NCI-H146 treated with DMSO at 0.1 percent for 48 hours (cell line): ENCODE data around the gene EEF1B2.
"Not testable (repeated sequence)": the region's sequence is repeated elsewhere in the genome, so short reads cannot be mapped to it uniquely, and the experiment has no call there.

ENCODE experiments used
- DNase-seq: peaks from one replicate; lab custom pipeline; 2025; ENCODE audit not compliant: unreplicated experiment; lab: John Stamatoyannopoulos, UW

The EEF1B2 gene

GRCh38 chr2:206159346-206160124 lies at the start of gene EEF1B2, which contains the start of gene NDUFS1:
TSS of gene EEF1B2 (plus strand) at chr2:206159895. CDS start at chr2:206159980, 85 bp downstream.
TSS of gene NDUFS1 (minus strand) at chr2:206159444. CDS start at chr2:206153678, 5,766 bp downstream.
- peak; percentile 86 for DNase-seq

- DNase-seq = no peak
Observed at GRCh38 chr2:206112108-206112507, 47.6 kb upstream of the EEF1B2 start.

GRCh38 chr2:206112846-206113547 lies 46.7 kb upstream of the EEF1B2 start:
- DNase-seq = no peak

GRCh38 chr2:206115026-206115578 lies 44.6 kb upstream of the EEF1B2 start:
- DNase-seq = no peak

GRCh38 chr2:206116278-206116677 lies 43.4 kb upstream of the EEF1B2 start:
- DNase-seq = no peak

- not testable (repeated sequence) for DNase-seq
Observed at GRCh38 chr2:206122569-206122968, 37.1 kb upstream of the EEF1B2 start.

- DNase-seq = no peak
Observed at GRCh38 chr2:206125901-206126300, 33.8 kb upstream of the EEF1B2 start.

GRCh38 chr2:206127656-206128055 lies 32.0 kb upstream of the EEF1B2 start:
- DNase-seq = no peak

- no peak for DNase-seq
Observed at GRCh38 chr2:206143451-206143850, 16.2 kb upstream of the EEF1B2 start.

GRCh38 chr2:206144383-206144782 lies 15.3 kb upstream of the EEF1B2 start:
- no peak for DNase-seq

- DNase-seq = no peak
Observed at GRCh38 chr2:206145665-206146064, 14.0 kb upstream of the EEF1B2 start.

GRCh38 chr2:206149330-206149729 lies 10.4 kb upstream of the EEF1B2 start:
- DNase-seq = no peak

GRCh38 chr2:206150168-206150567 lies 9.5 kb upstream of the EEF1B2 start:
- no peak for DNase-seq

GRCh38 chr2:206150631-206151030 lies 9.1 kb upstream of the EEF1B2 start:
- DNase-seq = no peak

- DNase-seq = peak; percentile 45
Observed at GRCh38 chr2:206154197-206154596, 5.5 kb upstream of the EEF1B2 start.

GRCh38 chr2:206157014-206157413 lies 2.7 kb upstream of the EEF1B2 start:
- DNase-seq = not testable (repeated sequence)

GRCh38 chr2:206158563-206159345 lies 941 bp upstream of the EEF1B2 start:
- DNase-seq = no peak

GRCh38 chr2:206160125-206160806 lies 571 bp downstream of the EEF1B2 start:
- DNase-seq = peak; percentile 41

GRCh38 chr2:206160807-206161179 lies 1.1 kb downstream of the EEF1B2 start:
- no peak for DNase-seq

GRCh38 chr2:206162401-206162800 lies 2.7 kb downstream of the EEF1B2 start:
- not testable (repeated sequence) for DNase-seq
